Glutamatergic neuron (in vitro differentiated cells): Measurements from ENCODE around the gene ITCH. TPM values are rescaled to one million over a fixed set of nuclear protein-coding genes. Genes with fewer than 3 reads are reported as not detected.
"Not testable (repeated sequence)": the region's sequence is repeated elsewhere in the genome, so short reads cannot be mapped to it uniquely, and the experiment has no call there.

Source experiments
- DNase-seq: peaks from one replicate; pipeline ENCODE4 v3.0.0; 2022
- H3K27ac Mint-ChIP-seq: one replicate; pipeline ENCODE4 v1.8.0; 2020; ENCODE audit warnings: mild to moderate bottlenecking, mixed read lengths, inconsistent platforms; ENCODE audit not compliant: unreplicated experiment
- H3K27me3 Mint-ChIP-seq: one replicate; pipeline ENCODE4 v1.8.0; 2020; ENCODE audit warnings: mild to moderate bottlenecking, moderate library complexity, mixed read lengths, inconsistent platforms; ENCODE audit not compliant: unreplicated experiment
- H3K36me3 Mint-ChIP-seq: one replicate; pipeline ENCODE4 v1.8.0; 2020; ENCODE audit warnings: mild to moderate bottlenecking, mixed read lengths, inconsistent platforms; ENCODE audit not compliant: unreplicated experiment
- H3K4me1 Mint-ChIP-seq: one replicate; pipeline ENCODE4 v1.8.0; 2020; ENCODE audit warnings: mild to moderate bottlenecking, low read depth, mixed read lengths, inconsistent platforms; ENCODE audit not compliant: unreplicated experiment
- H3K4me3 Mint-ChIP-seq: one replicate; pipeline ENCODE4 v1.8.0; 2020; ENCODE audit warnings: mild to moderate bottlenecking, mixed read lengths, inconsistent platforms; ENCODE audit not compliant: unreplicated experiment
- H3K9me3 Mint-ChIP-seq: one replicate; pipeline ENCODE4 v1.8.0; 2020; ENCODE audit warnings: mild to moderate bottlenecking, moderate library complexity, mixed read lengths, inconsistent platforms; ENCODE audit not compliant: unreplicated experiment
- CTCF ChIP-seq: fragments of 200-600 bp; sonication (generic); IDR thresholded peaks from one replicate; pipeline ENCODE4 v1.5.0; 2021; ENCODE audit not compliant: partially characterized antibody, unreplicated experiment
- total RNA-seq: library from RNA; stranded (reverse); fragmentation: NEBNext Ultra II Directional; extraction: Animal tissue kit (Norgen Biotek cat#: 25700); gene quantifications from one replicate; pipeline ENCODE4 v1.2.1, GENCODE V29; 2021; ENCODE audit not compliant: unreplicated experiment

Gene ITCH
- total RNA-seq, 1 donor from 2014 or later: 59.4 TPM

- H3K4me3 Mint-ChIP-seq: no peak overlapping the region
- peaks cover 1% of the 10 kb centered on the region for H3K36me3 Mint-ChIP-seq
- peaks cover 1% of the 10 kb centered on the region for H3K9me3 Mint-ChIP-seq
- no peaks in the 10 kb centered on the region for H3K4me1 Mint-ChIP-seq
- H3K27me3 Mint-ChIP-seq: peaks cover 2% of the 10 kb centered on the region
- DNase-seq: no peak
- TF ChIP-seq CTCF: no peak
- no peak overlapping the region for H3K27ac Mint-ChIP-seq
These were observed 47.3 kb downstream of the ITCH start for GRCh38 chr20:34410336-34410735.

GRCh38 chr20:34412453-34412852, 49.4 kb downstream of the ITCH start:
- Mint-ChIP-seq H3K4me1 (no peaks in the 10 kb centered on the region), H3K27ac (no peak overlapping the region), H3K9me3 (peaks cover 1% of the 10 kb centered on the region), H3K27me3 (peaks cover 2% of the 10 kb centered on the region), H3K36me3 (peaks cover 5% of the 10 kb centered on the region), H3K4me3 (no peak overlapping the region)
- TF ChIP-seq CTCF: no peak
- DNase-seq: no peak

GRCh38 chr20:34414525-34414924, 51.5 kb downstream of the ITCH start:
- not testable (repeated sequence) for H3K4me1 Mint-ChIP-seq, H3K36me3 Mint-ChIP-seq, H3K27ac Mint-ChIP-seq, H3K27me3 Mint-ChIP-seq, H3K4me3 Mint-ChIP-seq, DNase-seq, H3K9me3 Mint-ChIP-seq

- Mint-ChIP-seq H3K9me3 (no peaks in the 10 kb centered on the region), H3K4me1 (peaks cover under 1% of the 10 kb centered on the region), H3K4me3 (no peak overlapping the region), H3K27ac (no peak overlapping the region), H3K27me3 (no peaks in the 10 kb centered on the region), H3K36me3 (peaks cover 5% of the 10 kb centered on the region)
- no peak for TF ChIP-seq CTCF
- DNase-seq: no peak
These were observed 52.0 kb downstream of the ITCH start for GRCh38 chr20:34415079-34415478.

GRCh38 chr20:34420146-34420545, 57.1 kb downstream of the ITCH start:
- Mint-ChIP-seq H3K27me3 (no peaks in the 10 kb centered on the region), H3K9me3 (no peaks in the 10 kb centered on the region), H3K27ac (no peak overlapping the region), H3K4me1 (peaks cover 13% of the 10 kb centered on the region), H3K4me3 (no peak overlapping the region), H3K36me3 (peaks cover 10% of the 10 kb centered on the region)
- no peak for TF ChIP-seq CTCF
- no peak for DNase-seq

- peaks cover 6% of the 10 kb centered on the region for H3K36me3 Mint-ChIP-seq
- H3K27me3 Mint-ChIP-seq: no peaks in the 10 kb centered on the region
- H3K4me3 Mint-ChIP-seq: no peak overlapping the region
- H3K9me3 Mint-ChIP-seq: no peaks in the 10 kb centered on the region
- H3K27ac Mint-ChIP-seq: peak overlapping the region; percentile 4
- TF ChIP-seq CTCF: no peak
- no peak for DNase-seq
- peaks cover 14% of the 10 kb centered on the region for H3K4me1 Mint-ChIP-seq
These were observed 57.9 kb downstream of the ITCH start for GRCh38 chr20:34420975-34421374.
